K562 (cell line): ENCODE measurements around the gene GRB2. TPM values are rescaled to one million over a fixed set of nuclear protein-coding genes. Genes with fewer than 3 reads are reported as not detected.

Experiments
- ATF1 ChIP-seq, 2 experiments: fragments of 450-650 bp in 1 of 2; IDR thresholded peaks; 2 replicates each; pipeline ENCODE4 v1.6.1; 2016; ENCODE audit warnings: missing compliant biosample characterization in 1 of 2, missing genetic modification characterization in 1 of 2
- CBX1 ChIP-seq: sonication (generic); IDR thresholded peaks from 2 replicates; pipeline ENCODE4 v1.6.1; 2016; ENCODE audit warnings: antibody characterized with exemption, low read depth, mild to moderate bottlenecking
- CHD2 ChIP-seq: IDR thresholded peaks from 2 replicates; pipeline ENCODE4 v1.6.1; 2011; ENCODE audit warnings: low read depth, low read length
- E2F8 ChIP-seq: fragments of 450-650 bp; IDR thresholded peaks from 2 replicates; pipeline ENCODE4 v1.7.1; 2018; ENCODE audit warnings: mild to moderate bottlenecking, low read depth; ENCODE audit not compliant: partially characterized antibody
- FOXJ3 ChIP-seq: sonication (generic); formaldehyde crosslinking; IDR thresholded peaks from 2 replicates; pipeline ENCODE4 v1.4.0; 2020; ENCODE audit warnings: mild to moderate bottlenecking, missing genetic modification reagents
- HNRNPL ChIP-seq: fragments of 200-400 bp; formaldehyde crosslinking; IDR thresholded peaks from 2 replicates; pipeline ENCODE4 v1.6.1; 2017; ENCODE audit warnings: low read depth, mild to moderate bottlenecking, low read length
- NFXL1 ChIP-seq: fragments of 450-650 bp; formaldehyde crosslinking; IDR thresholded peaks from 2 replicates; pipeline ENCODE4 v1.4.0; 2021; ENCODE audit warnings: mild to moderate bottlenecking
- NKRF ChIP-seq: fragments of 450-650 bp; IDR thresholded peaks from 2 replicates; pipeline ENCODE4 v1.6.1; 2016; ENCODE audit warnings: borderline replicate concordance
- PCBP1 ChIP-seq: fragments of 200-400 bp; formaldehyde crosslinking; IDR thresholded peaks from 2 replicates; pipeline ENCODE4 v1.6.1; 2018; ENCODE audit warnings: mild to moderate bottlenecking, low read depth, low read length; ENCODE audit not compliant: poor library complexity, severe bottlenecking
- RBM22 ChIP-seq: fragments of 200-400 bp; formaldehyde crosslinking; IDR thresholded peaks from 2 replicates; pipeline ENCODE4 v1.6.1; 2018; ENCODE audit warnings: low read length, low read depth; ENCODE audit not compliant: poor library complexity, severe bottlenecking
- SP1 ChIP-seq: sonication (generic); formaldehyde crosslinking; IDR thresholded peaks from 2 replicates; pipeline ENCODE4 v1.8.1; 2022; ENCODE audit warnings: mild to moderate bottlenecking, missing genetic modification reagents
- SRSF7 ChIP-seq: fragments of 200-400 bp; formaldehyde crosslinking; optimal IDR thresholded peaks from 2 replicates; pipeline ENCODE3; 2017; ENCODE audit warnings: mild to moderate bottlenecking, low read depth, low read length
- TSC22D4 ChIP-seq: fragments of 450-650 bp; IDR thresholded peaks from 2 replicates; pipeline ENCODE4 v1.6.1; 2016; ENCODE audit warnings: missing genetic modification characterization, missing biosample characterization, control low read depth
- ZNF121 ChIP-seq: sonication (generic); formaldehyde crosslinking; conservative IDR thresholded peaks from 2 replicates; pipeline ENCODE4 v1.8.0; 2022; ENCODE audit warnings: missing genetic modification reagents
- ZNF224 ChIP-seq: sonication (generic); formaldehyde crosslinking; IDR thresholded peaks from 2 replicates; pipeline ENCODE4 v1.8.0; 2022; ENCODE audit warnings: mild to moderate bottlenecking, missing genetic modification reagents
- ZNF699 ChIP-seq: fragments of 250-450 bp; sonication (Bioruptor Pico); IDR thresholded peaks from 2 replicates; pipeline ENCODE4 v1.8.0; 2021; ENCODE audit warnings: mild to moderate bottlenecking, moderate library complexity; ENCODE audit not compliant: insufficient replicate concordance
- ZNF740 ChIP-seq, 3 experiments: fragments of 200-800 bp in 1 of 3; sonication (Bioruptor generic) in 1 of 3; sonication (generic) in 1 of 3; formaldehyde crosslinking in 1 of 3; IDR thresholded peaks; 2 replicates each; pipeline versions ENCODE4 v1.6.1 to v1.8.0; 2016 to 2022; ENCODE audit warnings: mild to moderate bottlenecking in 2 of 3, missing compliant biosample characterization in 2 of 3, missing genetic modification characterization in 2 of 3, missing genetic modification reagents in 1 of 3
- polyA plus RNA-seq, 8 experiments: library from polyadenylated mRNA; depleted of rRNA in 4 of 8; stranded (reverse) in 5 of 8; unstranded in 3 of 8; fragments of >200 nt; fragmentation: Nextera tagmentation in 2 of 8; fragmentation: Illumina TruSeq in 1 of 8; extraction: Ambion mirVana in 2 of 8; extraction: Trizol in 1 of 8; gene quantifications; 2 replicates each; pipeline versions ENCODE4 v1.2.1 to v1.2.3, GENCODE V29; 2011 to 2014; ENCODE audit warnings: inconsistent platforms in 1 of 8, missing spikeins in 1 of 8
- total RNA-seq, 7 experiments: library from RNA; depleted of rRNA in 6 of 7; stranded (reverse); fragments of >200 nt in 6 of 7; fragmentation: Illumina TruSeq in 2 of 7; extraction: Trizol in 2 of 7; gene quantifications; 2 replicates each; pipeline versions ENCODE4 v1.2.1 to v1.2.3, GENCODE V29; 2011 to 2021; ENCODE audit warnings: low replicate concordance in 1 of 7
- TF ChIP-seq, protein P1 (sequence below): fragments of 150-350 bp; IDR thresholded peaks from 2 replicates; pipeline ENCODE4 v1.6.1; 2014; ENCODE audit warnings: low read depth, mild to moderate bottlenecking, low read length, borderline replicate concordance

The GRB2 gene
- total and polyA plus RNA-seq, 9 of the 15 experiments (the other 6 are each of a cell fraction or from before 2014, with no cell fraction given) = 57.2 to 136 (median 84.8) TPM

GRCh38 chr17:75289832-75290337 is 115.6 kb downstream of the GRB2 start (continued):
- TF ChIP-seq ZNF740 (CRISPR knock-in tag; IDR thresholded peaks at IDR 0.05) = no peak
- TF ChIP-seq ZNF740 (tag; IDR thresholded peaks at IDR 0.05) = no peak
- no peak for TF ChIP-seq NFXL1
- no peak for TF ChIP-seq FOXJ3 (CRISPR knock-in tag)
- TF ChIP-seq, protein P1, sequence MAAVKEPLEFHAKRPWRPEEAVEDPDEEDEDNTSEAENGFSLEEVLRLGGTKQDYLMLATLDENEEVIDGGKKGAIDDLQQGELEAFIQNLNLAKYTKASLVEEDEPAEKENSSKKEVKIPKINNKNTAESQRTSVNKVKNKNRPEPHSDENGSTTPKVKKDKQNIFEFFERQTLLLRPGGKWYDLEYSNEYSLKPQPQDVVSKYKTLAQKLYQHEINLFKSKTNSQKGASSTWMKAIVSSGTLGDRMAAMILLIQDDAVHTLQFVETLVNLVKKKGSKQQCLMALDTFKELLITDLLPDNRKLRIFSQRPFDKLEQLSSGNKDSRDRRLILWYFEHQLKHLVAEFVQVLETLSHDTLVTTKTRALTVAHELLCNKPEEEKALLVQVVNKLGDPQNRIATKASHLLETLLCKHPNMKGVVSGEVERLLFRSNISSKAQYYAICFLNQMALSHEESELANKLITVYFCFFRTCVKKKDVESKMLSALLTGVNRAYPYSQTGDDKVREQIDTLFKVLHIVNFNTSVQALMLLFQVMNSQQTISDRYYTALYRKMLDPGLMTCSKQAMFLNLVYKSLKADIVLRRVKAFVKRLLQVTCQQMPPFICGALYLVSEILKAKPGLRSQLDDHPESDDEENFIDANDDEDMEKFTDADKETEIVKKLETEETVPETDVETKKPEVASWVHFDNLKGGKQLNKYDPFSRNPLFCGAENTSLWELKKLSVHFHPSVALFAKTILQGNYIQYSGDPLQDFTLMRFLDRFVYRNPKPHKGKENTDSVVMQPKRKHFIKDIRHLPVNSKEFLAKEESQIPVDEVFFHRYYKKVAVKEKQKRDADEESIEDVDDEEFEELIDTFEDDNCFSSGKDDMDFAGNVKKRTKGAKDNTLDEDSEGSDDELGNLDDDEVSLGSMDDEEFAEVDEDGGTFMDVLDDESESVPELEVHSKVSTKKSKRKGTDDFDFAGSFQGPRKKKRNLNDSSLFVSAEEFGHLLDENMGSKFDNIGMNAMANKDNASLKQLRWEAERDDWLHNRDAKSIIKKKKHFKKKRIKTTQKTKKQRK = no peak
- no peak for TF ChIP-seq SRSF7
- no peak for TF ChIP-seq SP1
- no peak for TF ChIP-seq ZNF699 (CRISPR knock-in tag)
- TF ChIP-seq RBM22 = no peak
- TF ChIP-seq ZNF224 (CRISPR knock-in tag) = no peak
- no peak for TF ChIP-seq PCBP1
- TF ChIP-seq NKRF = no peak
- TF ChIP-seq ATF1 (CRISPR knock-in tag; IDR thresholded peaks at IDR 0.05) = 0 out of 2 replicates have a peak, but pooled peaks have one; percentile 47
- peak; percentile 90 for TF ChIP-seq ATF1 (tag; IDR thresholded peaks at IDR 0.05)
- no peak for TF ChIP-seq CHD2
- no peak for TF ChIP-seq E2F8
- TF ChIP-seq CBX1 = no peak
- TF ChIP-seq TSC22D4 = no peak
- no peak for TF ChIP-seq ZNF121 (CRISPR knock-in tag)
- TF ChIP-seq HNRNPL = no peak
- TF ChIP-seq, all 486 proteins: peak for 74
